Esophagus squamous epithelium (tissue), 5 donors: Measurements from ENCODE around the gene ERP44. TPM values are rescaled to one million over a fixed set of nuclear protein-coding genes. Genes with fewer than 3 reads are reported as not detected.
"Not testable (repeated sequence)": the region's sequence is repeated elsewhere in the genome, so short reads cannot be mapped to it uniquely, and the experiment has no call there.

ENCODE experiments used
- DNase-seq: peaks from one replicate; lab custom pipeline; 2025; lab: John Stamatoyannopoulos, UW
- H3K27ac ChIP-seq, 4 donors: fragments of 200-600 bp; sonication (generic); one replicate each; pipeline ENCODE4 v1.5.1; 2016 to 2019; ENCODE audit warnings: mild to moderate bottlenecking in 1 of 4
- H3K27me3 ChIP-seq, 4 donors: fragments of 200-600 bp; sonication (generic); 1 replicate in 3 of 4; 2 replicates in 1 of 4; pipeline versions ENCODE4 v1.5.1 to v1.6.0; 2017 to 2021; ENCODE audit warnings: antibody characterized with exemption in 1 of 4
- H3K36me3 ChIP-seq, 3 donors: fragments of 200-600 bp; sonication (generic); one replicate each; pipeline ENCODE4 v1.5.1; 2016 to 2019
- H3K4me1 ChIP-seq, 3 donors: fragments of 200-600 bp; sonication (generic); one replicate each; pipeline ENCODE4 v1.5.1; 2017 to 2019
- H3K4me3 ChIP-seq, 4 donors: fragments of 200-600 bp; sonication (generic); 1 replicate in 3 of 4; 2 replicates in 1 of 4; pipeline ENCODE4 v1.5.1; 2016 to 2019; ENCODE audit warnings: mild to moderate bottlenecking in 2 of 4, moderate library complexity in 1 of 4
- H3K9me3 ChIP-seq, 3 donors: fragments of 200-600 bp; sonication (generic); one replicate each; pipeline ENCODE4 v1.5.1; 2016 to 2019
- POLR2A ChIP-seq, 4 donors: fragments of 450-650 bp; IDR thresholded peaks; one replicate each; pipeline ENCODE4 v1.6.1; 2017; ENCODE audit warnings: antibody characterized with exemption in 4 of 4, mild to moderate bottlenecking in 4 of 4, moderate library complexity in 3 of 4
- WGBS, 2 donors: methylation state at CpG; one replicate each; pipeline ENCODE4 v1.1.5; 2018; 5-methylcytosine and 5-hydroxymethylcytosine counted together
- intact Hi-C: fragments of 100-400 bp; cut with DNase I; formaldehyde crosslinking; loops from one replicate; pipeline ENCODE4 v1.15.0; 2022
- total RNA-seq, 4 donors: library from RNA; depleted of rRNA; stranded (reverse); fragments of >200 nt; gene quantifications; one replicate each; pipeline ENCODE4 v1.1.0, GENCODE V29; 2016
- TF ChIP-seq, protein P1 (sequence below), 6 experiments: fragments of 450-650 bp in 4 of 6; fragments of 200-600 bp in 2 of 6; sonication (generic) in 2 of 6; IDR thresholded peaks; one replicate each; pipeline ENCODE4 v1.5.1; 2016 to 2019; ENCODE audit warnings: antibody characterized with exemption in 6 of 6, mild to moderate bottlenecking in 4 of 6, moderate library complexity in 4 of 6
- donor health status: DM: yes; HTN: yes; CAD: no.

ERP44 gene
- total RNA-seq, 4 donors from 2014 or later: 13.5 to 19.2 (median 16.3) TPM

DNA sequence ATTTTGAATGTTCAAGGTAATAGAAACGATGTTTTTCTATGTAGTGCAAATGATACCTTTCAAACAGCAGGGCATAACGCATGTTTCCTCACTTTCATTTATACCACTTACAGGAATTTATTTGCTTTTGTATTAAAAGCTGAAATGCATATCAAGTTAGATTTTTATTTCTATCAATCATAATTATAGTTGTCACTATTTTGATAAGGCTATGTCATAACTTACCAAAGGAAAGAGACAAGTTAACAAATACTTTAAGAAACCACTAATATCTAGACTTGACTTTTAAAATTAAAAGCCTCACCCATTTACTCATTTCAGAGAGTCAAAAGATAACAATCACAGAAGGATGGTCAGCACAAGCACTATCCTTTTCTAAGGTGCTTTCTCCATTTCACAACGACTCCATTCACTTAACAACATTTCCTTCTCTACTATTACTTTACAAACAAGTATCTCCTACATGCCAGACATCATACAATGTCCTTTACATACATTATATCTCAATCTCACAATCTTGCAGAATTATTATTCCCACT lies 12.6 kb downstream of the ERP44 start:
- Histone ChIP-seq H3K27ac (no peak overlapping the region), H3K27me3 (no peaks in the 10 kb centered on the region), H3K4me1 (peaks cover 0 to 44% (median 5%) of the 10 kb centered on the region in 3 donors), H3K4me3 (no peak overlapping the region), H3K36me3 (no peaks in the 10 kb centered on the region), H3K9me3 (no peaks in the 10 kb centered on the region)
- intact Hi-C loops: no loop called here
- DNase-seq: no peak
- TF ChIP-seq POLR2A (IDR thresholded peaks at IDR 0.05): no peak
- WGBS, 2 donors: 79% methylated on average over 3 of the region's 3 CpGs

DNA sequence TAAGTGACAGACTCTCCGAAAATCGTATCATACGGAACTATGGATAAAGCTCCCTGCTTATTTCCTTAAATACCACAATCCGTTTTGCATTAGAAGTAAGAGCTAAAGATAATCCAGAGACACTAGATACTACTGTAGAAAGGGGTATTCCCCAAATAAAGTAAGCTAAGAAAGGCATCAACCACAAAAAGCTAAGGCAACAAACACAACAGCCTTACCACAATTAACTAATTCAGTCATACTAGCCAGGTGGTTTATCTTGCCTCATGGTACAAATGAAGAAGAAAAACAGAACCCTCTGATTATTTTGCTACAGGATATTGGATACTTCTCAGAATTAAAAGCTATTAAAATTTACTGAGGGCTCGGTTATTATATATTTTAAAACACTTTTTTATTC lies 14.1 kb downstream of the ERP44 start:
- 71 to 90% methylated on average over 5 of the region's 5 CpGs for WGBS, 2 donors
- Histone ChIP-seq H3K4me1 (peaks cover 0 to 44% (median 5%) of the 10 kb centered on the region in 3 donors), H3K27me3 (no peaks in the 10 kb centered on the region), H3K27ac (no peak overlapping the region), H3K9me3 (no peaks in the 10 kb centered on the region), H3K36me3 (no peaks in the 10 kb centered on the region), H3K4me3 (no peak overlapping the region)
- no peak for TF ChIP-seq POLR2A (IDR thresholded peaks at IDR 0.05)
- TF ChIP-seq, protein P1, sequence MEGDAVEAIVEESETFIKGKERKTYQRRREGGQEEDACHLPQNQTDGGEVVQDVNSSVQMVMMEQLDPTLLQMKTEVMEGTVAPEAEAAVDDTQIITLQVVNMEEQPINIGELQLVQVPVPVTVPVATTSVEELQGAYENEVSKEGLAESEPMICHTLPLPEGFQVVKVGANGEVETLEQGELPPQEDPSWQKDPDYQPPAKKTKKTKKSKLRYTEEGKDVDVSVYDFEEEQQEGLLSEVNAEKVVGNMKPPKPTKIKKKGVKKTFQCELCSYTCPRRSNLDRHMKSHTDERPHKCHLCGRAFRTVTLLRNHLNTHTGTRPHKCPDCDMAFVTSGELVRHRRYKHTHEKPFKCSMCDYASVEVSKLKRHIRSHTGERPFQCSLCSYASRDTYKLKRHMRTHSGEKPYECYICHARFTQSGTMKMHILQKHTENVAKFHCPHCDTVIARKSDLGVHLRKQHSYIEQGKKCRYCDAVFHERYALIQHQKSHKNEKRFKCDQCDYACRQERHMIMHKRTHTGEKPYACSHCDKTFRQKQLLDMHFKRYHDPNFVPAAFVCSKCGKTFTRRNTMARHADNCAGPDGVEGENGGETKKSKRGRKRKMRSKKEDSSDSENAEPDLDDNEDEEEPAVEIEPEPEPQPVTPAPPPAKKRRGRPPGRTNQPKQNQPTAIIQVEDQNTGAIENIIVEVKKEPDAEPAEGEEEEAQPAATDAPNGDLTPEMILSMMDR (IDR thresholded peaks at IDR 0.05): no peak
- DNase-seq: no peak
- intact Hi-C loops: no loop called here

DNA sequence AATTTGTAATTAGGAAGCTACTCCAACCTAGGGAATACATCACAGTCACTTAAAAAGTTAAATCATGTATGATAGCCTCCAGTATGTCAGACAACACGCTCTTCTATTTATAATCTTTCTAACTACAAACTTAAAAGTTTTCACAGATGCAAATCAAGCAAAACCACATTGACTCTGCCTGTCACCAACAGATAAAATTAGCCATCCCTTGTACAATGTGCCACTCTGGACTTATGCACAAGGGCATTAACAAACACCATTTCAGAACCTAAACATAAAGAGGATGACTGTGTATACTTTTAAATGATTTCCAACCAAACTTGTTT lies 14.7 kb downstream of the ERP44 start:
- Histone ChIP-seq H3K9me3 (no peaks in the 10 kb centered on the region), H3K4me1 (peaks cover 0 to 43% (median 5%) of the 10 kb centered on the region in 3 donors), H3K27ac (no peak overlapping the region), H3K36me3 (no peaks in the 10 kb centered on the region), H3K27me3 (no peaks in the 10 kb centered on the region), H3K4me3 (no peak overlapping the region)
- intact Hi-C loops: no loop called here
- TF ChIP-seq, protein P1 (IDR thresholded peaks at IDR 0.05): no peak
- no peak for TF ChIP-seq POLR2A (IDR thresholded peaks at IDR 0.05)
- WGBS, 2 donors: 61 to 78% methylated on average over 1 of the region's 1 CpG
- DNase-seq: no peak

DNA sequence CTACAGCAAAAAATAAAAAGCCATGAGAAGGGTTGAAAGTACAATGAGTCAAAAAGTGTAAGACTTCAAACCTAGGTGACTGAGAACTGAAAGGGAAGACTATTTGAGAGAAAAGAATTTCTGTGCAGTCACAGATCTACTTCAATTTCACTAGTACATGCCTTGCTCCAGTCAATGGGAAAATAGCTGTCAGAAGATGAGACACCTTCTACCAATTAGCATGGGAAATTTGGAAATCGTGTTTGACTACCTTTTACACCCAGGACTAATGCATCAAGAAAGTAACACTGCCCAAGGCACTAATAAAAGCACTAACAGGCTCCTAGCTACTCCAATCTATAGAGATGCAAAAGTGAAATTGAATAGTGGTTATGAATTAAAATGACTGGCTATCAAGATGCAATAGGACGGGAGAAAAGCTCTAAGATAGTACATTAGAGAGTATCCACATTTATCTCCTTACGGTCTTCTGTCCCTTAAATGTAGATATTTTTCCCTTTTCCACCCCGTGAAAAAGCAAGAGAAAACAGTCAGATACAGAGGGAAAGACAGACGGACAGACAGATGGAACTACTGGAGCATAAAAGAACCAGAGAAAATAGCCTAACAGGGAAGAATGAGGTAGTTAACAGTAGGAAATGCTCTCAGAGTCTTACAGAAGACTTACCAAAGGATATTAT lies 15.2 kb downstream of the ERP44 start:
- TF ChIP-seq POLR2A (IDR thresholded peaks at IDR 0.05): no peak
- TF ChIP-seq, protein P1 (IDR thresholded peaks at IDR 0.05): no peak
- H3K27me3 ChIP-seq: no peaks in the 10 kb centered on the region
- intact Hi-C loops: no loop called here
- no peak for DNase-seq
- peaks cover 0 to 37% (median 5%) of the 10 kb centered on the region in 3 donors for H3K4me1 ChIP-seq
- no peaks in the 10 kb centered on the region for H3K36me3 ChIP-seq
- 64 to 74% methylated on average over 5 of the region's 5 CpGs for WGBS, 2 donors
- no peak overlapping the region for H3K4me3 ChIP-seq
- H3K27ac ChIP-seq: no peak overlapping the region
- H3K9me3 ChIP-seq: no peaks in the 10 kb centered on the region

DNA sequence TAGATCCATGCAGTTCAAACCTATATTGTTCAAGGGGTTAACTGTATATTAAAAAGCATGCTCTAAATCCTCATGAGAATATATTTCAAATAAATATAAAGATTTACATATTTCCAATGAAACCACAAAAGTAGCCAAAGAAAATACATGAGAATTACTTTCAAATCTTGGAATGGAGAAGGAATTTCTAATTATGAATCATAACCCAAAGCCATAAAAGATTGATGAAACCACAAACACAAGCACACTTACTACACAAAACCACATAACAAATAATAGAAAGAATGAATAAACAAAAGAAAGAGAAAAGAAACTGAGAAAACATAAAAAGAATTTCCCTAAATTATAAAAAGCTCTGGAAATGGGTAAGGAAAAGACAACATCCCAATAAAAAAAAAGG lies 16.0 kb downstream of the ERP44 start:
- Histone ChIP-seq H3K27me3 (no peaks in the 10 kb centered on the region), H3K9me3 (no peaks in the 10 kb centered on the region), H3K4me1 (peaks cover 0 to 29% (median 5%) of the 10 kb centered on the region in 3 donors), H3K27ac (no peak overlapping the region), H3K4me3 (no peak overlapping the region), H3K36me3 (no peaks in the 10 kb centered on the region)
- no peak for TF ChIP-seq POLR2A (IDR thresholded peaks at IDR 0.05)
- TF ChIP-seq, protein P1 (IDR thresholded peaks at IDR 0.05): no peak
- intact Hi-C loops: no loop called here
- no peak for DNase-seq

DNA sequence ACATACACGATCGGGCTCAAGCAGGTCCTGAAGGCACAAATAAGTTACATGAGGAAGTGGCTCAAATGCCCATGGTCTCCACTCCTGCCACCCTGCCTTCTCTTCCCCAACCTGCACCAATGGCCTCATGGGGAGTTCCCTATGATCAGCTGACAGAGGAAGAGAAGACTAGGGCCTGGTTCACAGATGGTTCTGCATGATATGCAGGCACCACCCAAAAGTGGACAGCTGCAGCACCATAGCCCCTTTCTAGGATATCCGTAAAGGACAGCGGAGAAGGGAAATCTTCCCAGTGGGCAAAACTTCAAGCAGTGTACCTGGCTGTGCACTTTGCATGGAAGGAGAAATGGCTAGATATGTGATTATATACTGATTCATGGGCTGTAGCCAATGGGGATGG lies 22.5 kb downstream of the ERP44 start:
- intact Hi-C loops, H3K9me3 ChIP-seq, H3K27ac ChIP-seq, H3K4me1 ChIP-seq, H3K36me3 ChIP-seq, H3K27me3 ChIP-seq, H3K4me3 ChIP-seq, DNase-seq: not testable (repeated sequence)
- WGBS, 2 donors: 97 to 100% methylated on average over 2 to 4 of the region's 4 CpGs
